ENCODE results near the gene GAGE10. TPM values are rescaled to one million over a fixed set of nuclear protein-coding genes. Genes with fewer than 3 reads are reported as not detected.

The GAGE10 gene
- total RNA-seq, 1 donor from 2014 or later = not detected

GRCh38 chrX:49269767-49270248, 33.6 kb upstream of the GAGE10 start, which contains the start of gene PPP1R3F:
Gene PPP1R3F, plus strand, starts transcription at chrX:49269793. Its CDS starts 77 bp downstream, at chrX:49269870.
- H3K4me3 Mint-ChIP-seq (ENCODE audit: unreplicated experiment) = peak within 1 kb of the TSS; percentile 100
- peak; percentile 87 for DNase-seq
- no peaks in the 10 kb centered on the region for H3K36me3 Mint-ChIP-seq (ENCODE audit: unreplicated experiment)
- H3K27me3 Mint-ChIP-seq (ENCODE audit: unreplicated experiment) = peaks cover 9% of the 10 kb centered on the region
- peaks cover 14% of the 10 kb centered on the region for H3K9me3 Mint-ChIP-seq (ENCODE audit: unreplicated experiment)
- peak within 1 kb of the TSS; percentile 100 for H3K27ac Mint-ChIP-seq (ENCODE audit: unreplicated experiment)
- H3K4me1 Mint-ChIP-seq (ENCODE audit: low read depth, unreplicated experiment) = peaks cover 21% of the 10 kb centered on the region
- no peak for TF ChIP-seq CTCF (IDR thresholded peaks at IDR 0.05; ENCODE audit: partially characterized antibody, unreplicated experiment)

GRCh38 chrX:49270249-49270921, 33.1 kb upstream of the GAGE10 start:
- H3K9me3 Mint-ChIP-seq (ENCODE audit: unreplicated experiment) = peaks cover 14% of the 10 kb centered on the region
- peak overlapping the region; percentile 65 for H3K4me3 Mint-ChIP-seq (ENCODE audit: unreplicated experiment)
- TF ChIP-seq CTCF (IDR thresholded peaks at IDR 0.05; ENCODE audit: partially characterized antibody, unreplicated experiment) = no peak

GRCh38 chrX:49271341-49271740, 32.1 kb upstream of the GAGE10 start:
- Mint-ChIP-seq H3K36me3 (ENCODE audit: unreplicated experiment) (no peaks in the 10 kb centered on the region), H3K4me3 (ENCODE audit: unreplicated experiment) (peak overlapping the region; percentile 65), H3K4me1 (ENCODE audit: low read depth, unreplicated experiment) (peaks cover 21% of the 10 kb centered on the region), H3K27me3 (ENCODE audit: unreplicated experiment) (peaks cover 9% of the 10 kb centered on the region), H3K27ac (ENCODE audit: unreplicated experiment) (peak overlapping the region; percentile 52), H3K9me3 (ENCODE audit: unreplicated experiment) (peaks cover 14% of the 10 kb centered on the region)
- DNase-seq = no peak
- TF ChIP-seq CTCF (IDR thresholded peaks at IDR 0.05; ENCODE audit: partially characterized antibody, unreplicated experiment) = no peak

More at GRCh38 chrX:49270249-49270921, 33.1 kb upstream of the GAGE10 start:
- Mint-ChIP-seq H3K36me3 (ENCODE audit: unreplicated experiment) (no peaks in the 10 kb centered on the region), H3K27me3 (ENCODE audit: unreplicated experiment) (peaks cover 9% of the 10 kb centered on the region), H3K27ac (ENCODE audit: unreplicated experiment) (no peak overlapping the region), H3K4me1 (ENCODE audit: low read depth, unreplicated experiment) (peaks cover 21% of the 10 kb centered on the region)
- peak; percentile 20 for DNase-seq

- peaks cover 9% of the 10 kb centered on the region for H3K27me3 Mint-ChIP-seq (ENCODE audit: unreplicated experiment)
- H3K4me3 Mint-ChIP-seq (ENCODE audit: unreplicated experiment) = peak overlapping the region; percentile 34
- peaks cover 11% of the 10 kb centered on the region for H3K9me3 Mint-ChIP-seq (ENCODE audit: unreplicated experiment)
- H3K36me3 Mint-ChIP-seq (ENCODE audit: unreplicated experiment) = no peaks in the 10 kb centered on the region
- no peak overlapping the region for H3K27ac Mint-ChIP-seq (ENCODE audit: unreplicated experiment)
- no peak for DNase-seq
- H3K4me1 Mint-ChIP-seq (ENCODE audit: low read depth, unreplicated experiment) = peaks cover 13% of the 10 kb centered on the region
- no peak for TF ChIP-seq CTCF (IDR thresholded peaks at IDR 0.05; ENCODE audit: partially characterized antibody, unreplicated experiment)
Observed at GRCh38 chrX:49272421-49272820, 31.0 kb upstream of the GAGE10 start.

- DNase-seq = no peak
- Mint-ChIP-seq H3K4me1 (ENCODE audit: low read depth, unreplicated experiment) (peaks cover 10% of the 10 kb centered on the region), H3K27me3 (ENCODE audit: unreplicated experiment) (peaks cover 9% of the 10 kb centered on the region), H3K36me3 (ENCODE audit: unreplicated experiment) (no peaks in the 10 kb centered on the region), H3K27ac (ENCODE audit: unreplicated experiment) (no peak overlapping the region), H3K9me3 (ENCODE audit: unreplicated experiment) (peaks cover 11% of the 10 kb centered on the region), H3K4me3 (ENCODE audit: unreplicated experiment) (peak overlapping the region; percentile 22)
- no peak for TF ChIP-seq CTCF (IDR thresholded peaks at IDR 0.05; ENCODE audit: partially characterized antibody, unreplicated experiment)
Observed at GRCh38 chrX:49273181-49273727, 30.2 kb upstream of the GAGE10 start.

Measured in glutamatergic neuron (in vitro differentiated cells).